ENCODE measurements around the gene SLC30A3.

SLC30A3 gene

GRCh38 chr2:27256855-27257454 lies 5.9 kb downstream of the SLC30A3 start:
- no peak for DNase-seq

DNA sequence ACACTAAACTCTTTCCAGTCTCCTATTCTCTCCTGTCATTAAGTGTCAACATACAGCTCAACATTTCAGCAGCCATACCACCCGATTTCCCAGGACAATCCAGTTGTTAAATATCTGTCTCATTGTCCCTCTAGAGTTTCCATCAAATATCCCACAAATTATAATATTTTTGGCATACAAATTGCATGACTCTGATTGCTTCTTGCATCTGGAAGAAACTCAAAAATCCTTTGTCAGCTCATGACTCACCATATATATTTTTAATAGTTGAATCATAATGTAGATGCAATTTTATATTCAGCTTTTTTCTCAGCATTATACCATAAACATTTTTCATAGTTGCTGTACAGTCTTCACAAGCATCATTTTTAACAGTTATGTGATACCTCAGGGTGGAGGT lies 7.2 kb downstream of the SLC30A3 start:
- peak; percentile 80 for DNase-seq

DNA sequence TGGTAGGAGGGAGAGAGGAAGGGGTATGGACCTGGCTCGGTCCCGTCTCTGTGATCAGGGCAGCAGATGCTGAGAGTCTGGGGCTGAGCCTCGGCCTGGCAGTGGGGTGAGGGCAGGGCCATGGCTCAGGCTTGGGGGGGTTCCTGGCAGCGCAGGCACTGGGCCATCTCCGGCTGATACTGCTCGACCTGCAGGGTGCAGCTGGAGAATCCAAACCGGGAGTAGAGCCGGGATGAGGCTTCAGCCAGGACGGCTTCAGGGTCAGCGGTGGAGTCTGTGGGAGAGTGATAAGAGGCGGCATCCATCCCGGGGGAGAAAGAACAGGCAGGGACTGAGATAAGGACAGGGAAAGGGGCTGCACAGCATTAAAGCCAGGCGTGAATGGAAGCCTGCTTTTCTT lies 7.7 kb downstream of the SLC30A3 start:
- no peak for DNase-seq

DNA sequence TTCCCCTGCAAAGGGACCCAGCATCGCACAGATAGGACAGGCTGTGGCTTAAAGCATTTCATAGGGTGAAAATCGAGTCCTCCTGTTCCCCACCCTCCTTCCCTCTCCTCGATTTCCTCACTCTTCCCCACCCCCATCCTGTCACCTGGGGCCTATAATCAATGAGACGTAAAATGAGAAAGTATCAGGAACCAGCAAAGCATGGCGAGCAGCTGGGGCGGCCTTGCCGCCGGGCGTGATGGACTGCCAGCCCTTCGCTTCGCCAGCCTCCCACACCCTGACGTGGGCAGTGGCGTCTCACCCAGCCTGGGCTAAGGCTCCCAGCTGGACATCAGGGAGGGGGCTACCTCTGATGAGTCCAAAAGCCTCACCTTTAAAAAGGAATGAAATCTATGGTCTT lies 11.1 kb downstream of the SLC30A3 start:
- no peak for DNase-seq

- DNase-seq: no peak
These were observed 12.0 kb downstream of the SLC30A3 start for GRCh38 chr2:27250652-27251379.

GRCh38 chr2:27249891-27250651 lies 12.8 kb downstream of the SLC30A3 start:
- peak; percentile 48 for DNase-seq

DNA sequence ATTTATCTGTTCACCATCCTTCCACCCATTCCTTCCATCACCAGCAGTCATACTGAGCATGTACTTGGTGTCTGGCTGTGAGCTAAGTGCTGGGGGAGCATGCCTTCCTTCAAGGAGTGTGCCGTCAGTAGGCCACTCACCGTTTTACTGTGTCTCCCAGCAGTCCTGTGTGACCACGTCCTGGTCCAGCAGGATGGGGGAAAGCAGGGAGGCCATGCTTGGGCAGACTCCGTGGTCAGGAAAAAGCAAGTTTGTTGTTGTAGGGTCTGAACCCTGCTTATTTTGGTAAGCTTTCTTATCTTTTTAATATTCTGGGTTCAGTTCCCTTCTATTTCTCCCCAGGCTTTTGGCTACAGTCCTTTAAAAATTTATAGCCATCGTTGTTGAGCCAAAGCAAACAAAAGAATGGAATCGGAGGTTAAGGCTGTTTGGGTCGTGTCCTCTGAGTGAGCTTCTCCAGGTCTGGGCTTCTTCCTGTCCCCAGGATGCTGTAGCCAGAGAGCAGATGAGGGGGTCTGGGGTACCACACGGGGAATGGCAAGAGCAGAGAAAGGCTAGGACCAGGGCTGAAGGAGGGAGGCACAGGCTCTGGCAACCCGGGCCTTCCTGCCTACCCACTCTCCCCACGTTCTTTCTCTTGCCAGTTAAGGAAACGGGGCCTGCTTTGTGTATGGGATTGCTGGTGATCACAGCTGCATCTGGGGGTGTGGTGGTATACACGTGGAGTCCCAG lies 13.5 kb downstream of the SLC30A3 start:
- DNase-seq: no peak

GRCh38 chr2:27247893-27248292 lies 15.0 kb downstream of the SLC30A3 start:
- no peak for DNase-seq

- no peak for DNase-seq
These were observed 17.2 kb downstream of the SLC30A3 start for GRCh38 chr2:27245626-27246025.

DNA sequence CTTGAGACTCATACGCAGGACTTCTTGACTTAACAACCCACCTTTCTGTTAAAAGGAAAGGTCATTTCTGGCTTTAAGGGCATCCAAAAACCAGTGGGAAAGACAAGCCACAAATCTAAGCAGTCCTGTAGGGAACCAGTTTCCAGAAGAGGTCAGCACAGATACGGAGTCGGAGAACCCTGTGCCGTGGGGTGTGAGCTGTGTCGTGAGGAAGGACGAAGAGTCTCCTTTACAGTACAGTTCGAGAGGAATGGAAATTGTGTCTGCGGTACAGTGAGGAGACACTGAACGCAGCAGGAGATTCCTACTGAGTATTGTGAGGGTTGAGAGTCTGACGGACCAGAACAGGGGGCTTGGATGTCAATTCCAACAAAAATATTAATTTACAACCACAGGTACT lies 17.7 kb downstream of the SLC30A3 start:
- no peak for DNase-seq

DNA sequence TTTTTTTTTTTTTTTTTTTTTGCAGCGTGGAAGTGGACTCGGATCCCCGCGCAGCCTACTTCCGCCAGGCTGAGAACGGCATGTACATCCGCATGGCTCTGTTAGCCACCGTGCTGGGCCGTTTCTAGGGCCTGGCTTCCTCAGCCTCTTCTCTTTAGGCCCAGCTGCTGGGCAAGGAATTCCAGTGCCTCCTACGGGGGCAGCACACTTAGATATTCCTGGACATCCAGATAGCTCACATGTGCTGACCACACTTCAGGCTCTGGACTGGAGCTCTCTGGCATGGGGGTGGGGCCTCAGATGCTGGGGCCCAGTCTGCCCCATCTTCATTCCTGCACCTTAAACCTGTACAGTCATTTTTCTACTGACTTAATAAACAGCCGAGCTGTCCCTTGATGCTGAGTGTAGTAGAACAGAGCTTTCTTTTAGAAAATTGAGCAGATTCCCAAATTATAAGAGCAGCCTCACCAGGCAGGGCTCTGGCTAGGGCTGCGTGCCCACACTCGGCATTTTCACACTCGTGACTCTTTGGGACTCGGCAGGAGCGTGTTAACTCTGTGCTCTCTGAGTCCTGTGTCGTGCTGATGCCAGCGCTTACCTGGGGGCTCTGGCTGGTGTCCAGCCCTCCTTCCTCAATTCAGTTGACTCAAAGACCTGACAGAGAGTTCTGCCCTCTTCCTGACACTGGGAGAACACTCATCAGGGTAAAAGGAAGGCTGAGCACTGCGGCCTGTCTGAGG lies 19.3 kb downstream of the SLC30A3 start:
- no peak for DNase-seq

DNA sequence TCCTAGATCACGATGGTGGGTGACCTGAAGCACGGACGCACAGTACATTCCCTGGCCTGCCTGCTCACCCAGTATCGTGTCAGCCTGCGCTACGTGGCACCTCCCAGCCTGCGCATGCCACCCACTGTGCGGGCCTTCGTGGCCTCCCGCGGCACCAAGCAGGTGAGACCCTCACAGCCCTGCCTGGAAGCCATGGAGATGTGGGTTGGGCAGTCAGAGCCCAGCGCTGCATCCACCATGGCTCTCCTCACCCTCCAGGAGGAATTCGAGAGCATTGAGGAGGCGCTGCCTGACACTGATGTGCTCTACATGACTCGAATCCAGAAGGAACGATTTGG lies 20.3 kb downstream of the SLC30A3 start:
- no peak for DNase-seq

DNA sequence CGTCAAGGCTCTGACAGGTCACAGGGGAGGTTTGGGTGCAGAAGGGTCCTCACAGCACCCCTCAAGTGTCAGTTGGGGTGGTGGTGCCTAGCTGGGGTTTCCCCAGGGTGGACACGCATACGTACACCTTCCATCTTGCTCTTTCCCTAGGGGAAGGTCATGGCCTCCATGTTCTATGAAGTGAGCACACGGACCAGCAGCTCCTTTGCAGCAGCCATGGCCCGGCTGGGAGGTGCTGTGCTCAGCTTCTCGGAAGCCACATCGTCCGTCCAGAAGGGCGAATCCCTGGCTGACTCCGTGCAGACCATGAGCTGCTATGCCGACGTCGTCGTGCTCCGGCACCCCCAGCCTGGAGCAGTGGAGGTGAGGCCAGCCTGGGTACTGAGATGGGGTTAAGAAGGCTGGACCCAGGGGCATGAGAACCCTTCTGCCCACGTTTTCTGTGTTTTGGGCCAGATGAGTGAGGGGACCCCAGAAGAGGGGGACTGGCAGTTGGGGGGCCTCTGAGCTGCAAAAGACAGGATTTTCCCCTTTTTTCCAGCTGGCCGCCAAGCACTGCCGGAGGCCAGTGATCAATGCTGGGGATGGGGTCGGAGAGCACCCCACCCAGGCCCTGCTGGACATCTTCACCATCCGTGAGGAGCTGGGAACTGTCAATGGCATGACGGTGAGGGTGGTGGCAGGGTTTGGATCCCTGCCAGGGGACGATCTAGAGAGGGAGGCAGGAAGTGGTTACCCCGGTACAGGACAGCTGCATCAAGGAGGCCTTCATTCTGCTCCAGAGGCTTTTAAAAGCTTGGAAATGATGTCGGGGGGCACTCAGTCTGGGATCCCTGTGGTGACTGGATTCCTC lies 20.9 kb downstream of the SLC30A3 start:
- DNase-seq: no peak

- no peak for DNase-seq
These were observed 22.4 kb downstream of the SLC30A3 start for GRCh38 chr2:27240406-27240805.

- no peak for DNase-seq
These were observed 23.9 kb downstream of the SLC30A3 start for GRCh38 chr2:27238976-27239375.

DNA sequence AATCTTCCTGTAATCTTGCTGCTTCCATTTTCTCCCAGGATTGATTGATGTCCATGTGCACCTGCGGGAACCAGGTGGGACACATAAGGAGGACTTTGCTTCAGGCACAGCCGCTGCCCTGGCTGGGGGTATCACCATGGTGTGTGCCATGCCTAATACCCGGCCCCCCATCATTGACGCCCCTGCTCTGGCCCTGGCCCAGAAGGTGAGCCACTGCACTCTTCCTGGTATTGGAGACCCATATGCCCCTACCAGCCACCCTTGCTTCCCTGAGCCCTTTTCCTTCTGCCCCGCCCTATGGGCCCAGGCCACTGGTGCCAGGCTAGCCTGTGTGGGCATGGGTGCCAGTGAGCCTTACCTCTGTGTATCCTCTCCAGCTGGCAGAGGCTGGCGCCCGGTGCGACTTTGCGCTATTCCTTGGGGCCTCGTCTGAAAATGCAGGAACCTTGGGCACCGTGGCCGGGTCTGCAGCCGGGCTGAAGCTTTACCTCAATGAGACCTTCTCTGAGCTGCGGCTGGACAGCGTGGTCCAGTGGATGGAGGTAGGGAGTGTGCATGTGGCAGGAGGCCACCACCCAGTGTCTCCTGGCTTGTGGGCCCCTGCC lies 25.4 kb downstream of the SLC30A3 start:
- no peak for DNase-seq

DNA sequence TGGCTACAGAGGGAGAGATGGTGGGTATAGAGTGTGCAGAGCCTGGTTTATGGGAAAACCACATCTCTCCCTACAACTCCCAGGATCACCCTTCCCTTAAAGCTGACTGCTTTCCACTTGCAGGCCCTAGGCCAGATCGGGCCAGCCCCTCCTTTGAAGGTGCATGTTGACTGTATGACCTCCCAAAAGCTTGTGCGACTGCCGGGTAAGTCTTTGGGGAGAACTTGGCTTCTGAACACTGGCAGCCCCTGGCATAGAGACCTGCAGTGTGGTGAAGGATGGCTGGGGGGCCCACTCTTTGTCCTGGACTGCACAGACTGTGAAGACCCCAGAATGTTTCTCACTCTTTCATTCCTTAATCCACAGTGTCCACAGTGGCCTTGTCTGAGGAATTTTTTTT lies 26.2 kb downstream of the SLC30A3 start:
- DNase-seq: no peak

DNA sequence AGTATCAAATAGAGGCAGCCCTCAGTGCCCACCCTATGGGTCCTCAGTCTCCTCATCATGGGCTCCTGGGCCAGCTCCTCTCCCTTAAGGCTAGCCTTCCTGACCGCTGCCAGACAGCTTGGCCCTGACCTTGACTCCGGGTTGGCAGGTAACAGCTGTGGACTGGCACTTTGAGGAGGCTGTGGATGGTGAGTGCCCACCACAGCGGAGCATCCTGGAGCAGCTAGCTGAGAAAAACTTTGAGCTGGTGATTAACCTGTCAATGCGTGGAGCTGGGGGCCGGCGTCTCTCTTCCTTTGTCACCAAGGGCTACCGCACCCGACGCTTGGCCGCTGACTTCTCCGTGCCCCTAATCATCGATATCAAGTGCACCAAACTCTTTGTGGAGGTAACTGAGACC lies 26.7 kb downstream of the SLC30A3 start:
- no peak for DNase-seq

DNA sequence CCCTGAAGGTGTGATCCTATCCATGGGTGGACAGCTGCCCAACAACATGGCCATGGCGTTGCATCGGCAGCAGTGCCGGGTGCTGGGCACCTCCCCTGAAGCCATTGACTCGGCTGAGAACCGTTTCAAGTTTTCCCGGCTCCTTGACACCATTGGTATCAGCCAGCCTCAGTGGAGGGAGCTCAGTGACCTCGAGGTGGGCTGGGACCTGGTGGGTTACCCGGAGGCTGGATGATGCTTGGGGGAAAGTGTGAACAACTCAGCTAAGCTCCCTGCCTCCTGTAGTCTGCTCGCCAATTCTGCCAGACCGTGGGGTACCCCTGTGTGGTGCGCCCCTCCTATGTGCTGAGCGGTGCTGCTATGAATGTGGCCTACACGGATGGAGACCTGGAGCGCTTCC lies 29.5 kb downstream of the SLC30A3 start:
- DNase-seq: no peak

- DNase-seq: no peak
These were observed 30.9 kb downstream of the SLC30A3 start for GRCh38 chr2:27231921-27232320.

DNA sequence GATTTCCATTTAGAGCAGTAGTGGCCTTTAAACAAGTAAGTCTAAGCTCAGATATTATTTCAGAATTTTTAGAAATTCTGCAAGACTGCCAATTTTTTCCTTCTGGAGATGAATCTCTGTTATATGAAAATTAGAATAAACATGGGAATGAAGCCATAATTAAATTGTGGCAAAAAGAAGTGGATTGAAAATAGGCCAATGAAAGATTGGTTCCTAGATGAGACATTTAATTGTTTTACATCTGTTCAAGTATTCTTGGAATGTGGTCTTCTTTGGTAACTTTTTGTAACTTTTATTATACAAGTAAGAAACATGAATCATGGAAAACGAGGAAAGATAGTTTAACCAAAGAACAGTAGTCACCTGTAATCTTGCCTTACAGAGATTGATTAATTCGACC lies 35.3 kb downstream of the SLC30A3 start:
- DNase-seq: no peak

Data from HCEC 1CT (cell line).